HT-29 (cell line): ENCODE data around the gene PDGFB. TPM values are rescaled to one million over a fixed set of nuclear protein-coding genes. Genes with fewer than 3 reads are reported as not detected.

ENCODE experiments used
- DNase-seq: peaks from one replicate; pipeline ENCODE4 v3.0.0-alpha.2; 2015; ENCODE audit warnings: low spot score
- total RNA-seq: library from RNA; depleted of rRNA; stranded (reverse); fragments of >200 nt; shearing (Covaris generic); gene quantifications from 2 replicates; pipeline ENCODE4 v1.2.3, GENCODE V29; 2014

PDGFB gene
- total RNA-seq, 1 experiment from 2014 or later: 12.4 TPM

GRCh38 chr22:39277142-39277607 lies 32.4 kb upstream of the PDGFB start:
- DNase-seq: no peak

GRCh38 chr22:39276440-39277141 lies 31.8 kb upstream of the PDGFB start:
- DNase-seq: no peak

- no peak for DNase-seq
Observed at GRCh38 chr22:39275814-39276439, 31.1 kb upstream of the PDGFB start.

- no peak for DNase-seq
Observed at GRCh38 chr22:39273950-39274887, 29.4 kb upstream of the PDGFB start.

- no peak for DNase-seq
Observed at GRCh38 chr22:39270792-39271191, 26.0 kb upstream of the PDGFB start.

- DNase-seq: no peak
Observed at GRCh38 chr22:39270280-39270679, 25.5 kb upstream of the PDGFB start.

GRCh38 chr22:39269095-39269790 lies 24.5 kb upstream of the PDGFB start:
- no peak for DNase-seq

- no peak for DNase-seq
Observed at GRCh38 chr22:39268645-39269044, 23.9 kb upstream of the PDGFB start.

GRCh38 chr22:39267974-39268373 lies 23.2 kb upstream of the PDGFB start:
- no peak for DNase-seq

GRCh38 chr22:39266398-39267030 lies 21.7 kb upstream of the PDGFB start:
- DNase-seq: peak; percentile 41

- no peak for DNase-seq
Observed at GRCh38 chr22:39265143-39265886, 20.5 kb upstream of the PDGFB start.

- no peak for DNase-seq
Observed at GRCh38 chr22:39264349-39265038, 19.7 kb upstream of the PDGFB start.

GRCh38 chr22:39263626-39264348 lies 19.0 kb upstream of the PDGFB start:
- DNase-seq: no peak

- no peak for DNase-seq
Observed at GRCh38 chr22:39259666-39260065, 14.9 kb upstream of the PDGFB start.

GRCh38 chr22:39257901-39258475 lies 13.2 kb upstream of the PDGFB start:
- DNase-seq: no peak

GRCh38 chr22:39256979-39257378 lies 12.2 kb upstream of the PDGFB start:
- no peak for DNase-seq

- DNase-seq: no peak
Observed at GRCh38 chr22:39256186-39256552, 11.4 kb upstream of the PDGFB start.

- DNase-seq: no peak
Observed at GRCh38 chr22:39255449-39256185, 10.8 kb upstream of the PDGFB start.
